Panc1 (cell line): Measurements from ENCODE around the gene CHKB. TPM values are rescaled to one million over a fixed set of nuclear protein-coding genes. Genes with fewer than 3 reads are reported as not detected.

Experiments
- ATAC-seq: fragments of 200-7000 bp; cut with Tn5 transposase; 2 replicates; pipeline ENCODE4 v1.9.1; 2020; ENCODE audit warnings: mild to moderate bottlenecking, moderate library complexity
- BruUV-seq: library from RNA; stranded (reverse); fragments of 400-500 nt; replicated peaks from 2 replicates; lab custom pipeline; 2021; lab: Mats Ljungman, UMichigan
- CTCF ChIA-PET: fragments of 300-600 bp; sonication (Branson Sonifier 250); formaldehyde crosslinking; loops from one replicate; lab custom pipeline; 2022; ENCODE audit warnings: antibody characterized with exemption; lab: Charles Lee
- POLR2A ChIA-PET: fragments of 300-600 bp; sonication (Branson Sonifier 250); formaldehyde crosslinking; loops from one replicate; lab custom pipeline; 2022; ENCODE audit warnings: antibody characterized with exemption; lab: Charles Lee
- DNase-seq: peaks from one replicate; pipeline ENCODE4 v3.0.0-alpha.2; 2010; ENCODE audit warnings: low read depth, low spot score
- H3K27ac ChIP-seq: 2 replicates; pipeline ENCODE4 v1.5.1; 2011; ENCODE audit warnings: mild to moderate bottlenecking, low read length, inconsistent platforms
- H3K27me3 ChIP-seq: fragments of 200-500 bp; sonication (Bioruptor generic); 2 replicates; pipeline ENCODE4 v1.6.0; 2014; ENCODE audit warnings: low read length, inconsistent platforms; ENCODE audit not compliant: control insufficient read depth, insufficient read depth
- H3K36me3 ChIP-seq: fragments of 200-500 bp; sonication (Bioruptor generic); 2 replicates; pipeline ENCODE4 v1.5.1; 2014; ENCODE audit warnings: inconsistent platforms, mild to moderate bottlenecking, low read length, moderate library complexity; ENCODE audit not compliant: control insufficient read depth, insufficient read depth
- H3K4me1 ChIP-seq: 2 replicates; pipeline ENCODE4 v1.5.1; 2011; ENCODE audit warnings: inconsistent platforms, mild to moderate bottlenecking, low read length, moderate library complexity; ENCODE audit not compliant: control insufficient read depth, insufficient read depth
- H3K4me3 ChIP-seq, 2 experiments: 2 replicates each; pipeline ENCODE4 v1.5.1; 2011 to 2012; ENCODE audit warnings: low read depth in 2 of 2, low read length in 2 of 2, mild to moderate bottlenecking in 2 of 2, inconsistent platforms in 1 of 2, moderate library complexity in 1 of 2
- H3K9me3 ChIP-seq: fragments of 200-500 bp; sonication (Bioruptor generic); 2 replicates; pipeline ENCODE4 v1.5.1; 2014; ENCODE audit warnings: low read depth, mild to moderate bottlenecking, inconsistent platforms, low read length, moderate library complexity; ENCODE audit not compliant: control insufficient read depth, insufficient read depth
- CTCF ChIP-seq: fragments of 450-650 bp; IDR thresholded peaks from 2 replicates; pipeline ENCODE4 v1.5.1; 2017; ENCODE audit warnings: mild to moderate bottlenecking
- POLR2AphosphoS5 ChIP-seq: IDR thresholded peaks from 2 replicates; pipeline ENCODE4 v1.6.1; 2012; ENCODE audit warnings: mild to moderate bottlenecking, low read depth, low read length, moderate library complexity
- REST ChIP-seq, 2 experiments: IDR thresholded peaks; 2 replicates each; pipeline ENCODE4 v1.6.1; 2011 to 2012; ENCODE audit warnings: low read depth in 2 of 2, control low read depth in 1 of 2, low read length in 1 of 2, mild to moderate bottlenecking in 1 of 2, moderate library complexity in 1 of 2; ENCODE audit not compliant: insufficient read depth in 1 of 2
- SIN3A ChIP-seq: IDR thresholded peaks from 2 replicates; pipeline ENCODE4 v1.6.1; 2012; ENCODE audit warnings: low read depth, mild to moderate bottlenecking, low read length, moderate library complexity, borderline replicate concordance; ENCODE audit not compliant: insufficient read depth
- TCF7L2 ChIP-seq: IDR thresholded peaks from 2 replicates; pipeline ENCODE4 v1.6.1; 2011; ENCODE audit warnings: mild to moderate bottlenecking, low read depth, low read length, inconsistent platforms
- in situ Hi-C: cut with HindIII; loops from 2 replicates; pipeline ENCODE4 v1.10.0; 2016; ENCODE audit warnings: low sequenced_read_pairs, low pct_unique_long_range_greater_than_20kb
- intact Hi-C: fragments of 100-400 bp; cut with micrococcal nuclease; formaldehyde crosslinking; loops from one replicate; pipeline ENCODE4 v1.10.0; 2022; ENCODE audit not compliant: unreplicated experiment
- total RNA-seq: library from RNA; stranded (reverse); gene quantifications from one replicate; pipeline ENCODE4 v1.2.1, GENCODE V29; 2021; ENCODE audit not compliant: unreplicated experiment

The CHKB gene
- total RNA-seq, 1 experiment from 2014 or later: 43.5 TPM

GRCh38 chr22:50532824-50533796, 49.5 kb downstream of the CHKB start:
- DNase-seq (no peak), ATAC-seq (no peak)
- TF ChIP-seq CTCF (no peak), POLR2AphosphoS5 (no peak), REST (IDR thresholded peaks at IDR 0.05; ENCODE audit: insufficient read depth in 1 of 2, low read depth in 2 of 2, low read length in 1 of 2) (no peak), TCF7L2 (no peak), SIN3A (no peak)
- ChIA-PET CTCF (no interaction called here), POLR2A (no interaction called here)
- H3K4me1 ChIP-seq: peaks cover 3% of the 10 kb centered on the region
- H3K9me3 ChIP-seq: no peaks in the 10 kb centered on the region
- in situ Hi-C loops (no loop called here), intact Hi-C loops (no loop called here)
- TSS peak; percentile 48 for BruUV-seq
- no peaks in the 10 kb centered on the region for H3K27me3 ChIP-seq
- no peaks in the 10 kb centered on the region; the same call in 1 of the 2 replicates for H3K36me3 ChIP-seq
- peak overlapping the region; percentile 48; the same call in 1 of the 2 replicates for H3K27ac ChIP-seq
- H3K4me3 ChIP-seq: no peak overlapping the region

GRCh38 chr22:50531962-50532674, 50.5 kb downstream of the CHKB start:
- no peaks in the 10 kb centered on the region for H3K27me3 ChIP-seq
- peaks cover 6% of the 10 kb centered on the region for H3K4me1 ChIP-seq

More at GRCh38 chr22:50531962-50532674, 50.5 kb downstream of the CHKB start:
- intact Hi-C loops (no loop called here), in situ Hi-C loops (no loop called here)
- no TSS peak for BruUV-seq
- H3K9me3 ChIP-seq: no peaks in the 10 kb centered on the region
- ATAC-seq (peak; percentile 54), DNase-seq (no peak)
- CTCF ChIA-PET: no interaction called here
- H3K4me3 ChIP-seq: peak overlapping the region; percentile 56 to 79
- H3K36me3 ChIP-seq: no peaks in the 10 kb centered on the region; the same call in 1 of the 2 replicates
- H3K27ac ChIP-seq: peak overlapping the region; percentile 57
- TF ChIP-seq POLR2AphosphoS5: 0 out of 2 replicates have a peak, but pooled peaks have one; percentile 13
- TF ChIP-seq TCF7L2: no peak
- POLR2A ChIA-PET: interaction anchor here (0.5 to 0.7 kb wide), 2 partner anchors 80 to 162 kb away, joined by 4 to 15 read pairs; no protein-coding TSS in a partner anchor
